OCI-LY1 (cell line): Measurements from ENCODE around the gene LAMA1.

ENCODE experiments used
- H2AFZ ChIP-seq: fragments of 200-600 bp; sonication (generic), shearing (Covaris generic); 2 replicates; pipeline ENCODE4 v1.6.0; 2014; ENCODE audit warnings: antibody characterized with exemption, mild to moderate bottlenecking, low read length
- H3F3A ChIP-seq: fragments of 200-600 bp; sonication (generic), shearing (Covaris generic); 2 replicates; pipeline ENCODE4 v1.6.0; 2014; ENCODE audit warnings: mild to moderate bottlenecking, antibody characterized with exemption, low read length, moderate library complexity; ENCODE audit not compliant: insufficient read depth
- H3K27ac ChIP-seq: fragments of 200-600 bp; sonication (generic); 2 replicates; pipeline ENCODE4 v1.5.1; 2014; ENCODE audit warnings: low read length, mixed run types, mild to moderate bottlenecking, low read depth; ENCODE audit not compliant: poor library complexity, severe bottlenecking
- H3K27me3 ChIP-seq: fragments of 200-600 bp; sonication (generic); 2 replicates; pipeline ENCODE4 v1.6.0; 2014; ENCODE audit warnings: antibody characterized with exemption, mild to moderate bottlenecking, low read length, moderate library complexity; ENCODE audit not compliant: insufficient read depth
- H3K36me3 ChIP-seq: fragments of 200-600 bp; sonication (generic); 2 replicates; pipeline ENCODE4 v1.6.1; 2014; ENCODE audit warnings: mild to moderate bottlenecking, antibody characterized with exemption, low read length, moderate library complexity, mixed read lengths; ENCODE audit not compliant: insufficient read depth
- H3K4me1 ChIP-seq: fragments of 200-600 bp; sonication (generic); 2 replicates; pipeline ENCODE4 v1.5.1; 2014; ENCODE audit warnings: mild to moderate bottlenecking, low read length, moderate library complexity; ENCODE audit not compliant: insufficient read depth, severe bottlenecking
- H3K4me2 ChIP-seq: fragments of 200-600 bp; sonication (generic), shearing (Covaris generic); 2 replicates; pipeline ENCODE4 v1.6.1; 2014; ENCODE audit warnings: low read length
- H3K4me3 ChIP-seq: fragments of 200-600 bp; sonication (generic); 2 replicates; pipeline ENCODE4 v1.5.1; 2014; ENCODE audit warnings: low read length, low read depth, mild to moderate bottlenecking, mixed read lengths; ENCODE audit not compliant: poor library complexity, severe bottlenecking
- H3K79me2 ChIP-seq: fragments of 200-600 bp; shearing (Covaris generic); 2 replicates; pipeline ENCODE4 v1.6.1; 2016; ENCODE audit warnings: mixed run types, low read length, mixed read lengths; ENCODE audit not compliant: insufficient read depth
- H3K9ac ChIP-seq: fragments of 200-600 bp; sonication (generic), shearing (Covaris generic); 2 replicates; pipeline ENCODE4 v1.6.1; 2014; ENCODE audit warnings: mild to moderate bottlenecking, low read length, mixed read lengths
- H3K9me2 ChIP-seq: fragments of 200-600 bp; sonication (generic), shearing (Covaris generic); 2 replicates; pipeline ENCODE4 v1.6.1; 2014; ENCODE audit warnings: low read depth, mild to moderate bottlenecking, low read length, mixed read lengths
- H3K9me3 ChIP-seq: fragments of 200-600 bp; shearing (Covaris generic); 2 replicates; pipeline ENCODE4 v1.6.1; 2014; ENCODE audit warnings: low read length, mixed read lengths
- H4K20me1 ChIP-seq: fragments of 200-600 bp; sonication (generic), shearing (Covaris generic); 2 replicates; pipeline ENCODE4 v1.6.0; 2016; ENCODE audit warnings: mild to moderate bottlenecking, low read length; ENCODE audit not compliant: insufficient read depth
- CTCF ChIP-seq: fragments of 200-600 bp; sonication (generic), shearing (Covaris generic); IDR thresholded peaks from 2 replicates; pipeline ENCODE4 v1.5.1; 2017; ENCODE audit warnings: mild to moderate bottlenecking, antibody characterized with exemption, low read length, moderate library complexity, mixed read lengths
- EZH2 ChIP-seq: fragments of 200-600 bp; sonication (generic), shearing (Covaris generic); IDR thresholded peaks from 2 replicates; pipeline ENCODE4 v1.8.0; 2017; ENCODE audit warnings: borderline replicate concordance, mixed run types, mild to moderate bottlenecking, antibody characterized with exemption, low read length, moderate library complexity, mixed read lengths

The LAMA1 gene

GRCh38 chr18:7084080-7085065 is 33.2 kb downstream of the LAMA1 start:
- Histone ChIP-seq H3K9ac (no peak overlapping the region), H3F3A (no peaks in the 10 kb centered on the region), H3K36me3 (no peaks in the 10 kb centered on the region), H3K4me3 (no peak overlapping the region), H3K9me2 (no peaks in the 10 kb centered on the region), H2AFZ (no peak overlapping the region), H3K27me3 (no peaks in the 10 kb centered on the region; the same call in 1 of the 2 replicates), H3K27ac (no peak overlapping the region), H3K79me2 (no peaks in the 10 kb centered on the region), H3K4me2 (no peak overlapping the region), H4K20me1 (no peaks in the 10 kb centered on the region), H3K4me1 (no peaks in the 10 kb centered on the region), H3K9me3 (no peaks in the 10 kb centered on the region)
- TF ChIP-seq CTCF (no peak), EZH2 (no peak)

- no peaks in the 10 kb centered on the region; the same call in 1 of the 2 replicates for H3K27me3 ChIP-seq
- H3K79me2 ChIP-seq: no peaks in the 10 kb centered on the region
- TF ChIP-seq EZH2 (no peak), CTCF (no peak)
- H3K9ac ChIP-seq: no peak overlapping the region
- H3K36me3 ChIP-seq: no peaks in the 10 kb centered on the region
- H3F3A ChIP-seq: no peaks in the 10 kb centered on the region
- no peak overlapping the region for H3K4me2 ChIP-seq
- no peaks in the 10 kb centered on the region for H3K9me2 ChIP-seq
- no peaks in the 10 kb centered on the region for H3K4me1 ChIP-seq
- no peaks in the 10 kb centered on the region for H3K9me3 ChIP-seq
- no peaks in the 10 kb centered on the region for H4K20me1 ChIP-seq
- H3K27ac ChIP-seq: no peak overlapping the region
- no peak overlapping the region for H3K4me3 ChIP-seq
- no peak overlapping the region for H2AFZ ChIP-seq
These were observed 34.9 kb downstream of the LAMA1 start for GRCh38 chr18:7082671-7083070.

GRCh38 chr18:7079231-7079630 is 38.4 kb downstream of the LAMA1 start:
- no peaks in the 10 kb centered on the region for H3K9me3 ChIP-seq
- no peaks in the 10 kb centered on the region for H3K79me2 ChIP-seq
- H3K9ac ChIP-seq: no peak overlapping the region
- no peaks in the 10 kb centered on the region; the same call in 1 of the 2 replicates for H3K27me3 ChIP-seq
- H3K4me1 ChIP-seq: no peaks in the 10 kb centered on the region
- H2AFZ ChIP-seq: no peak overlapping the region
- TF ChIP-seq CTCF (no peak), EZH2 (no peak)
- H3K9me2 ChIP-seq: no peaks in the 10 kb centered on the region
- H3K27ac ChIP-seq: no peak overlapping the region
- H4K20me1 ChIP-seq: no peaks in the 10 kb centered on the region
- H3K4me3 ChIP-seq: no peak overlapping the region
- no peaks in the 10 kb centered on the region for H3F3A ChIP-seq
- no peak overlapping the region for H3K4me2 ChIP-seq
- no peaks in the 10 kb centered on the region for H3K36me3 ChIP-seq
